Stimulated activated CD4-positive, alpha-beta T cell treated with anti-CD3 and anti-CD28 coated beads, Interleukin-15, amount 100 ng/mL, for 48 hours (primary cell): ENCODE measurements around the gene CFAP74.

Experiments
- DNase-seq, 2 donors: peaks; one replicate each; pipeline ENCODE4 v3.0.0-alpha.2; 2020; ENCODE audit warnings: low read depth in 2 of 2

CFAP74 gene

GRCh38 chr1:2042830-2043773 lies 39.5 kb upstream of the CFAP74 start:
- DNase-seq = no peak

GRCh38 chr1:2041887-2042286 lies 38.3 kb upstream of the CFAP74 start:
- no peak for DNase-seq

- DNase-seq = no peak
Measured at GRCh38 chr1:2041305-2041704, 37.7 kb upstream of the CFAP74 start.

- DNase-seq = no peak
Measured at GRCh38 chr1:2039251-2039650, 35.7 kb upstream of the CFAP74 start.

- DNase-seq = no peak
Measured at GRCh38 chr1:2038229-2038628, 34.6 kb upstream of the CFAP74 start.

- DNase-seq = no peak
Measured at GRCh38 chr1:2037314-2037979, 33.9 kb upstream of the CFAP74 start.

- no peak for DNase-seq
Measured at GRCh38 chr1:2036287-2036686, 32.7 kb upstream of the CFAP74 start.

GRCh38 chr1:2033165-2033564 lies 29.6 kb upstream of the CFAP74 start:
- DNase-seq = no peak

- DNase-seq = no peak
Measured at GRCh38 chr1:2032737-2033136, 29.2 kb upstream of the CFAP74 start.

- DNase-seq = no peak
Measured at GRCh38 chr1:2031546-2032540, 28.3 kb upstream of the CFAP74 start.

- DNase-seq = no peak
Measured at GRCh38 chr1:2030076-2030871, 26.7 kb upstream of the CFAP74 start.

GRCh38 chr1:2029561-2029960 lies 26.0 kb upstream of the CFAP74 start:
- DNase-seq = no peak

GRCh38 chr1:2028870-2029560 lies 25.4 kb upstream of the CFAP74 start:
- no peak for DNase-seq

- no peak for DNase-seq
Measured at GRCh38 chr1:2027961-2028583, 24.5 kb upstream of the CFAP74 start.

- DNase-seq = no peak
Measured at GRCh38 chr1:2025491-2025981, 21.9 kb upstream of the CFAP74 start.

GRCh38 chr1:2024887-2025286 lies 21.3 kb upstream of the CFAP74 start:
- no peak for DNase-seq

GRCh38 chr1:2024451-2024850 lies 20.9 kb upstream of the CFAP74 start:
- DNase-seq = no peak

GRCh38 chr1:2023187-2023586 lies 19.6 kb upstream of the CFAP74 start:
- DNase-seq = no peak

GRCh38 chr1:2022063-2022770 lies 18.6 kb upstream of the CFAP74 start:
- DNase-seq = no peak
